Measurements from ENCODE around the gene NACC2. TPM values are rescaled to one million over a fixed set of nuclear protein-coding genes. Genes with fewer than 3 reads are reported as not detected.

NACC2 gene
- total and polyA plus RNA-seq, 2 of the 8 experiments (the other 6 are each of a cell fraction or from before 2014, with no cell fraction given): 8.3 to 14.0 TPM

DNA sequence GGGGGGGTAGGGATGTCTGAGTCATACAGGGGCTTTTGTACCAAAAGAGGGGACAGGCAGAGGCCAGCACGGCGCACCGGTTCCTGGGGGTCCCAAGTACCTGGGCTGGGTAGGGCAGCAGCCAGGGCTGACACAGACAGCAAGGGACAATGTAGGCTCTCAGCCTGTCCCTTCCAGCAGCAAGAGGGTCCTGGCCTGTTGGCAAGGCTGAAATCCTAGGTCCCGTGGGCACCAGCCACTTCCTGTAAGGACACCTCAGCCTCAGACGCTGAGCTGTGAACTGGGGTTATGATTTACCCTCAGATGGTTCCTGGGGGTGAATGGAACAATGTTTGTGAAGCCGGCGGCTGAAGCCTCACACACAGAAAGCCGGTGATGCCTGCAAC is 41.3 kb downstream of the NACC2 start:
- Histone ChIP-seq H3K4me2 (ENCODE audit: insufficient read depth in 1 of 2, low read depth in 2 of 2, low read length in 2 of 2) (no peak overlapping the region), H3K4me3 (ENCODE audit: extremely low read depth in 1 of 4, insufficient read depth in 2 of 4, low read depth in 3 of 4, low read length in 4 of 4) (no peak overlapping the region), H3K9me3 (ENCODE audit: insufficient read depth in 2 of 2, low read depth in 1 of 2, low read length in 1 of 2) (no peaks in the 10 kb centered on the region), H2AFZ (ENCODE audit: low read length) (no peak overlapping the region), H3K23ac (ENCODE audit: insufficient read length) (no peak overlapping the region), H2BK12ac (ENCODE audit: low read depth, low read length) (peak overlapping the region; percentile 97; the same call in 1 of the 2 replicates), H2BK120ac (replicated peaks; ENCODE audit: low read depth, low read length) (peak overlapping the region; percentile 47), H3K36me3 (ENCODE audit: control insufficient read depth in 2 of 4, insufficient read depth in 4 of 4, low read length in 3 of 4) (peaks cover 0 to 7% (median 0%) of the 10 kb centered on the region in 4 experiments; a peak in 2 of 8 replicates), H3K14ac (ENCODE audit: insufficient read length) (no peak overlapping the region), H3K18ac (ENCODE audit: extremely low read depth, low read length) (peak overlapping the region; percentile 32; the same call in 1 of the 2 replicates), H3K9ac (replicated peaks in 1 of 4; ENCODE audit: extremely low read depth in 1 of 4, low read depth in 3 of 4, low read length in 3 of 4) (no peak overlapping the region), H2BK20ac (ENCODE audit: low read length) (peak overlapping the region; percentile 72; the same call in 1 of the 2 replicates), H3K56ac (replicated peaks; ENCODE audit: insufficient read length, low read depth, low read length) (no peak overlapping the region), H2BK5ac (ENCODE audit: low read depth, low read length) (peak overlapping the region; percentile 90), H2BK15ac (ENCODE audit: low read length) (peak overlapping the region; percentile 84), H4K8ac (ENCODE audit: extremely low read depth, insufficient read depth, low read length) (no peak overlapping the region), H3K27ac (ENCODE audit: low read depth, low read length) (no peak overlapping the region), H4K20me1 (replicated peaks in 1 of 2; ENCODE audit: control insufficient read depth in 1 of 2, insufficient read depth in 2 of 2, low read length in 2 of 2) (no peaks in the 10 kb centered on the region), H3K79me1 (ENCODE audit: low read depth, low read length) (no peaks in the 10 kb centered on the region; the same call in 1 of the 2 replicates), H3K79me2 (ENCODE audit: control insufficient read depth in 1 of 2, insufficient read depth in 2 of 2, low read length in 2 of 2) (no peaks in the 10 kb centered on the region), H4K91ac (replicated peaks; ENCODE audit: insufficient read length, low read length) (peak overlapping the region; percentile 25), H3K4ac (replicated peaks; ENCODE audit: insufficient read length, low read depth, low read length) (peak overlapping the region; percentile 90), H4K5ac (ENCODE audit: insufficient read length, low read depth, low read length) (no peak overlapping the region), H3K23me2 (ENCODE audit: low read depth, low read length) (peaks cover 14% of the 10 kb centered on the region; the same call in 1 of the 2 replicates), H3K4me1 (replicated peaks in 1 of 4; ENCODE audit: control insufficient read depth in 3 of 4, insufficient read depth in 4 of 4, low read length in 3 of 4) (peaks cover 3 to 55% (median 28%) of the 10 kb centered on the region in 4 experiments), H3K27me3 (replicated peaks in 1 of 4; ENCODE audit: control insufficient read depth in 3 of 4, extremely low read depth in 1 of 4, insufficient read depth in 3 of 4, low read length in 3 of 4) (peaks cover 0 to 2% (median 0%) of the 10 kb centered on the region in 4 experiments; a peak in 2 of 7 replicates), H2AK5ac (ENCODE audit: low read depth, low read length) (peak overlapping the region; percentile 94)
- TF ChIP-seq, protein P1, sequence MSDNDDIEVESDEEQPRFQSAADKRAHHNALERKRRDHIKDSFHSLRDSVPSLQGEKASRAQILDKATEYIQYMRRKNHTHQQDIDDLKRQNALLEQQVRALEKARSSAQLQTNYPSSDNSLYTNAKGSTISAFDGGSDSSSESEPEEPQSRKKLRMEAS (IDR thresholded peaks at IDR 0.05): no peak
- TF ChIP-seq KDM1A (IDR thresholded peaks at IDR 0.05; ENCODE audit: borderline replicate concordance, low read length) (no peak), KDM4A (IDR thresholded peaks at IDR 0.05; ENCODE audit: low read depth, low read length, severe bottlenecking) (no peak), POU5F1 (IDR thresholded peaks at IDR 0.05; ENCODE audit: low read depth, low read length) (no peak)
- TF ChIP-seq, protein P2, sequence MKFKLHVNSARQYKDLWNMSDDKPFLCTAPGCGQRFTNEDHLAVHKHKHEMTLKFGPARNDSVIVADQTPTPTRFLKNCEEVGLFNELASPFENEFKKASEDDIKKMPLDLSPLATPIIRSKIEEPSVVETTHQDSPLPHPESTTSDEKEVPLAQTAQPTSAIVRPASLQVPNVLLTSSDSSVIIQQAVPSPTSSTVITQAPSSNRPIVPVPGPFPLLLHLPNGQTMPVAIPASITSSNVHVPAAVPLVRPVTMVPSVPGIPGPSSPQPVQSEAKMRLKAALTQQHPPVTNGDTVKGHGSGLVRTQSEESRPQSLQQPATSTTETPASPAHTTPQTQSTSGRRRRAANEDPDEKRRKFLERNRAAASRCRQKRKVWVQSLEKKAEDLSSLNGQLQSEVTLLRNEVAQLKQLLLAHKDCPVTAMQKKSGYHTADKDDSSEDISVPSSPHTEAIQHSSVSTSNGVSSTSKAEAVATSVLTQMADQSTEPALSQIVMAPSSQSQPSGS (IDR thresholded peaks at IDR 0.05; ENCODE audit: low read length): no peak
- ChIA-PET CTCF (ENCODE audit: partially characterized antibody) (interaction anchor here (0.7 to 2.6 kb wide), 12 partner anchors 9 to 87 kb away, joined by 3 to 9 read pairs (median 4); no protein-coding TSS in a partner anchor), POLR2A (ENCODE audit: partially characterized antibody) (interaction anchor here (0.6 to 2.7 kb wide), 7 partner anchors 38 to 1868 kb away, joined by 3 to 8 read pairs (median 4); partner anchors contain the start of gene NACC2)
- 91% methylated on average over 8 of the region's 8 CpGs; no CpG with 5 or more reads in 1 of the 2 experiments for WGBS, 2 experiments (ENCODE audit: extremely low coverage in 1 of 2, insufficient coverage in 1 of 2, insufficient read length in 1 of 2, insufficient replicate concordance in 2 of 2, low coverage in 1 of 2, low lambda C conversion rate in 2 of 2, missing lambda C conversion rate in 1 of 2)
- DNase-seq (ENCODE audit: low read depth in 1 of 2, low spot score in 2 of 2) (no peak), FAIRE-seq (no peak)
